CD4-positive, alpha-beta T cell treated with Interleukin-6 at 100 ng/mL for 8 hours (primary cell): ENCODE data around the gene TRIM26.
"Not testable (repeated sequence)": the region's sequence is repeated elsewhere in the genome, so short reads cannot be mapped to it uniquely, and the experiment has no call there.

Experiments
- DNase-seq: peaks from one replicate; pipeline ENCODE4 v3.0.0-alpha.2; 2020; ENCODE audit warnings: mixed read lengths, low spot score

TRIM26 gene

GRCh38 chr6:30212865-30213666 is at the start of gene TRIM26:
TRIM26 (minus strand) TSS chr6:30213406; CDS start chr6:30199103, 14,303 bp downstream.
- peak; percentile 96 for DNase-seq

GRCh38 chr6:30260036-30260504 is 46.9 kb upstream of the TRIM26 start:
- DNase-seq, result no peak

- DNase-seq, result peak; percentile 20
These were observed 46.2 kb upstream of the TRIM26 start for GRCh38 chr6:30259140-30260035.

- peak; percentile 11 for DNase-seq
These were observed 45.0 kb upstream of the TRIM26 start for GRCh38 chr6:30258204-30258603.

GRCh38 chr6:30252417-30252816 is 39.2 kb upstream of the TRIM26 start:
- not testable (repeated sequence) for DNase-seq

- no peak for DNase-seq
These were observed 31.4 kb upstream of the TRIM26 start for GRCh38 chr6:30244560-30244959.

- DNase-seq, result peak; percentile 16
These were observed 25.1 kb upstream of the TRIM26 start for GRCh38 chr6:30238178-30238795.

GRCh38 chr6:30234356-30234755 is 21.1 kb upstream of the TRIM26 start:
- no peak for DNase-seq

- no peak for DNase-seq
These were observed 17.9 kb upstream of the TRIM26 start for GRCh38 chr6:30231067-30231466.

GRCh38 chr6:30227763-30228487 is 14.7 kb upstream of the TRIM26 start:
- no peak for DNase-seq

GRCh38 chr6:30227242-30227722 is 14.1 kb upstream of the TRIM26 start:
- no peak for DNase-seq

GRCh38 chr6:30223339-30223738 is 10.1 kb upstream of the TRIM26 start:
- no peak for DNase-seq

GRCh38 chr6:30221956-30222355 is 8.8 kb upstream of the TRIM26 start:
- not testable (repeated sequence) for DNase-seq

GRCh38 chr6:30221395-30221794 is 8.2 kb upstream of the TRIM26 start:
- not testable (repeated sequence) for DNase-seq

GRCh38 chr6:30219244-30219643 is 6.0 kb upstream of the TRIM26 start:
- DNase-seq, result peak; percentile 59

- DNase-seq, result no peak
These were observed 2.9 kb upstream of the TRIM26 start for GRCh38 chr6:30216096-30216495.

GRCh38 chr6:30214657-30214982 is 1.4 kb upstream of the TRIM26 start:
- DNase-seq, result no peak

GRCh38 chr6:30213957-30214656 is 901 bp upstream of the TRIM26 start:
- peak; percentile 76 for DNase-seq

GRCh38 chr6:30213667-30213956 is 406 bp upstream of the TRIM26 start:
- DNase-seq, result no peak

- no peak for DNase-seq
These were observed 1.3 kb downstream of the TRIM26 start for GRCh38 chr6:30211899-30212298.

- no peak for DNase-seq
These were observed 1.9 kb downstream of the TRIM26 start for GRCh38 chr6:30211306-30211705.
